Heart right ventricle (tissue), 16 donors: Measurements from ENCODE around the gene SSTR3. TPM values are rescaled to one million over a fixed set of nuclear protein-coding genes. Genes with fewer than 3 reads are reported as not detected.

Source experiments
- ATAC-seq, 8 donors: fragments of 200-7000 bp; cut with Tn5 transposase; one replicate each; pipeline ENCODE4 v1.9.1; 2020; ENCODE audit warnings: mild to moderate bottlenecking in 8 of 8, moderate library complexity in 8 of 8, moderate number of reproducible peaks in 1 of 8
- DNase-seq, 2 donors: peaks; one replicate each; pipeline ENCODE4 v3.0.0-alpha.2; 2020
- H3K27ac ChIP-seq, 10 donors: fragments of 200-600 bp; sonication (generic) in 2 of 10; one replicate each; pipeline versions ENCODE4 v1.5.0 to v1.8.0; 2020 to 2022; ENCODE audit warnings: mild to moderate bottlenecking in 3 of 10
- H3K27me3 ChIP-seq, 7 donors: fragments of 200-600 bp; one replicate each; pipeline ENCODE4 v1.8.0; 2021 to 2022; ENCODE audit warnings: mild to moderate bottlenecking in 2 of 7
- H3K36me3 ChIP-seq, 9 donors: fragments of 200-600 bp; sonication (generic) in 1 of 9; one replicate each; pipeline versions ENCODE4 v1.5.0 to v1.8.0; 2020 to 2022; ENCODE audit warnings: mild to moderate bottlenecking in 2 of 9
- H3K4me1 ChIP-seq, 9 donors: fragments of 200-600 bp; sonication (generic) in 1 of 9; one replicate each; pipeline versions ENCODE4 v1.5.0 to v1.8.0; 2020 to 2022; ENCODE audit warnings: mild to moderate bottlenecking in 4 of 9
- H3K4me3 ChIP-seq, 10 donors: fragments of 200-600 bp; sonication (generic) in 2 of 10; one replicate each; pipeline versions ENCODE4 v1.5.0 to v1.8.0; 2020 to 2022; ENCODE audit warnings: mild to moderate bottlenecking in 7 of 10, moderate library complexity in 2 of 10
- H3K9me3 ChIP-seq, 11 donors: fragments of 200-600 bp in 10 of 11; sonication (generic) in 2 of 11; one replicate each; pipeline versions ENCODE4 v1.5.0 to v1.8.0; 2013 to 2022; ENCODE audit warnings: mild to moderate bottlenecking in 2 of 11, control low read depth in 1 of 11, moderate library complexity in 1 of 11
- WGBS, 2 donors: extraction: QIAGEN DNeasy Blood & Tissue Kit; methylation state at CpG; one replicate each; pipeline ENCODE4 v1.1.7; 2013; ENCODE audit warnings: inconsistent platforms in 1 of 2; 5-methylcytosine and 5-hydroxymethylcytosine counted together
- intact Hi-C, 10 donors: fragments of 100-400 bp; cut with DNase I; formaldehyde crosslinking; loops; one replicate each; pipeline versions ENCODE4 v1.11.1 to v1.14.2; 2022
- polyA plus RNA-seq, 2 donors: library from polyadenylated mRNA; stranded (reverse); fragments of 200-250 nt; gene quantifications; one replicate each; pipeline ENCODE4 v1.2.3, GENCODE V29; 2013
- total RNA-seq, 10 donors: library from RNA; stranded (reverse); fragmentation: NEBNext Ultra II Directional in 3 of 10; extraction: Animal tissue kit (Norgen Biotek cat#: 25700) in 3 of 10; gene quantifications; one replicate each; pipeline versions ENCODE4 v1.2.1 to v1.2.4, GENCODE V29; 2021 to 2023
- TF ChIP-seq, protein P1 (sequence below), 9 donors: fragments of 200-600 bp; sonication (generic) in 2 of 9; IDR thresholded peaks; one replicate each; pipeline versions ENCODE4 v1.5.0 to v1.8.0; 2021 to 2022; ENCODE audit warnings: antibody characterized with exemption in 9 of 9, mild to moderate bottlenecking in 5 of 9, moderate library complexity in 1 of 9
- donor health status: Arrhythmogenic right ventricular cardiomyopathy.
- donor health status: ischemic (EF 13 %, LVEDD 7.1; RV severe dilation, severe dysfunction).
- donor health status: healthy with polysubstance abuse.
- donor health status: DM: no; HTN: yes; CAD: no.
- donor health status: DM: no; HTN: no; CAD: no.
- donor health status: ischemic (EF 25% LVEDD 6.9; RV normal size, moderate dysfunction).
- donor health status: ischemic (EF 25% LVEDD 5.7; RV mildly dilated, moderate dysfunction).
- donor health status: healthy.
- donor health status: DM: yes; HTN: yes; CAD: no.
- donor health status: Ischemic cardiomyopathy.
- donor health status: ischemic (EF 35%, LVEDD 5.7; RV mildly dilated, moderate dysfunction).
- donor health status: nonischemic (EF 11% LVEDD 7.7; RV severe dilation, severe dysfunction).
- donor health status: DM: yes; HTN: yes; CAD: no.
- donor health status: PGD.
- donor health status: ischemic (EF 29% LVEDD 5.4; RV normal size, mild dysfunction).
- donor health status: nonischemic (EF 23%, LVEDD 6.1; RV moderate dilation, normal function).

The SSTR3 gene
- total and polyA plus RNA-seq, 12 donors: not detected

DNA sequence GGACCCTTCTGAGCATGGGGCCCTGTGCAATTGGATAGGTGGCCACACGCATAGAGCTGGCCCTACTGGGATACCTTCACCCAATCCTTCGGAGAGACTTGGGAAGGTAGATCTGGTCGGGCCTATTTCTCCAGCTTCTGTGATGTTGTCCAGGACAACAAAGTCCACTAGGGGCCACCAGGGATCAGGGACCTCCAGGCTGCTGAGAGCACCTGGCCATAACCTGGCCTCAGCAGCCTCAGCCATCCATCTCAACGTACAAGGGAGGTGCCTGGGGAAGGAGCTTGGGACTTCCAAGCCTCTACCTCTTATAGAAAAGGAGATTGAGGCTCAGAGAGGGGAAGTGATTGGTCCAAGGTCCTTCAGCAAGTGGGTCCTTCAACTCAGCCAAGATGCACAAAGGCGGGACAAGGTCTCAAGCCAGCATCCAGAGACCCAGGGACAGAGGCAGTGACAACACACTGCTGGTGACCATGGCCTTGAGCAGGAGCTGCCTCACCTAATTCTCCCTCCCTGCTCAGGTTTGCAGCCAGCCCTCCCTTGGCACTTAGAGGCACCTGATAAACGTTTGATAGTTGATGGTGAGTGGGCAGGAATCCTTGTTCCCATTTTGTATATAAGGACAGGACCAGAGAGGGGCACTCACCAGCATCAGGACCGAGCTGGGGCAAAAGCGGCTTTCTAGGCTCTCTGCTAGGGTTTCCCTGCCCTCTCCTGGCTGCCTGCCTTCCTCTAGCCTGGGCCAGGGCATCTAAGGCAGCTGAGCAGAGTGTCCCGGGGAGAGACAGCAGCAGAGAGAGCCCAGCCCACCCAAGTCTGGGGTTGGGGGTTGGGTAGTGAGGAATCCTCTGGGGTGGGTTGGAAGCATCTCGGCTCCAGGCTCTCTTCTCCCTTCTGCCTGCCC, 27.3 kb upstream of the SSTR3 start:
- peaks cover 13 to 97% (median 91%) of the 10 kb centered on the region in 7 donors for H3K27me3 ChIP-seq
- no peak overlapping the region for H3K4me3 ChIP-seq
- peaks cover 0 to 49% (median 0%) of the 10 kb centered on the region in 9 donors for H3K36me3 ChIP-seq
- ATAC-seq (no peak), DNase-seq (no peak)
- intact Hi-C loops: no loop called here
- peaks cover 0 to 90% (median 0%) of the 10 kb centered on the region in 9 donors for H3K4me1 ChIP-seq
- peak overlapping the region in 1 of 10 donors; percentile 90 for H3K27ac ChIP-seq
- WGBS, 2 donors: 64 to 67% methylated on average over 10 of the region's 10 CpGs
- TF ChIP-seq, protein P1, sequence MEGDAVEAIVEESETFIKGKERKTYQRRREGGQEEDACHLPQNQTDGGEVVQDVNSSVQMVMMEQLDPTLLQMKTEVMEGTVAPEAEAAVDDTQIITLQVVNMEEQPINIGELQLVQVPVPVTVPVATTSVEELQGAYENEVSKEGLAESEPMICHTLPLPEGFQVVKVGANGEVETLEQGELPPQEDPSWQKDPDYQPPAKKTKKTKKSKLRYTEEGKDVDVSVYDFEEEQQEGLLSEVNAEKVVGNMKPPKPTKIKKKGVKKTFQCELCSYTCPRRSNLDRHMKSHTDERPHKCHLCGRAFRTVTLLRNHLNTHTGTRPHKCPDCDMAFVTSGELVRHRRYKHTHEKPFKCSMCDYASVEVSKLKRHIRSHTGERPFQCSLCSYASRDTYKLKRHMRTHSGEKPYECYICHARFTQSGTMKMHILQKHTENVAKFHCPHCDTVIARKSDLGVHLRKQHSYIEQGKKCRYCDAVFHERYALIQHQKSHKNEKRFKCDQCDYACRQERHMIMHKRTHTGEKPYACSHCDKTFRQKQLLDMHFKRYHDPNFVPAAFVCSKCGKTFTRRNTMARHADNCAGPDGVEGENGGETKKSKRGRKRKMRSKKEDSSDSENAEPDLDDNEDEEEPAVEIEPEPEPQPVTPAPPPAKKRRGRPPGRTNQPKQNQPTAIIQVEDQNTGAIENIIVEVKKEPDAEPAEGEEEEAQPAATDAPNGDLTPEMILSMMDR (IDR thresholded peaks at IDR 0.05): no peak
- H3K9me3 ChIP-seq: no peaks in the 10 kb centered on the region

DNA sequence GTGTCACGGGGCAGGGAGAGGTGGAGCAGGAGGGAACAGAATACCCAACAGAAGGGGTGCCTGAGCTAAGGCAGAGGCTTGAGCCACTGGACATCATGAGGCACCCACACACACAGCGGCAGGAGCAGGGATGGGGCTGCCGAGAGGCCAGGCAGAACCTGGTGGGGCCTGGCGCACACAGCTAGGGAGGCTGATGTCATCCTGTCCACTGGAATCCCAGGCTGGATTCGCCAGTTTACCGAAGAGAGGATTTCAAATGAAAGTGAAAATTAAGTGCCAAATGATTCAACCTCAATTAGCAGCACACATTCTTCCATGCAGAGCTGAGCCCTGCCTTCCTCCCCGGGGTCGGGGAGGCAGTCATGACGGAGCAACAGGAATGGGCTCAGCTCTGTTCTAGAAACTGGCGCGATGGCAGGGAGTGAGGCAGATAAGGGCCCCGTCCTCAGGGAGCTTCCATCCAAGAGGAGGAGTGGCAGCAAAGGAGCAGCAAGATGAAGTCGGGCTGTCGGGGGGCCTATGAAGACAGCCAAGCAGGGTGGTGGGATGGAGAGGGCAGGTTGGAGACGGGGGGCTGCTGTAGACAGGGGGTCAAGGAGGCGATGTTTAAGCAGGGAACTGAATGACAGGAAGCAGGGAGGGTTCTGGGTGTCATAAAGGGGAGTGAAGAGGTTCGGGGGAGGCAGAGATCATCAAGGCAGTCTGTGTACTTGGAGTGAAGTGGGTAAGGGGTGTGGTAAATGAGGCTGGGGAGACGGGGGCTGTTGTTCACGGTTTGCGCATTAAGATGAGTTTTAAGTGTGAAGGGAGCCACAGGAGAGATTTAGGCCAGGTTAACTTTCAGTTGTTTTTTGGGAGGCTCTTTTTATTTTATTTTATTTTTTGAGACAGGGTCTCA, 25.3 kb upstream of the SSTR3 start:
- peaks cover 0 to 63% (median 0%) of the 10 kb centered on the region in 9 donors for H3K36me3 ChIP-seq
- H3K4me1 ChIP-seq: peaks cover 0 to 89% (median 0%) of the 10 kb centered on the region in 9 donors
- peak overlapping the region in 1 of 10 donors; percentile 7 for H3K4me3 ChIP-seq
- TF ChIP-seq, protein P1 (IDR thresholded peaks at IDR 0.05): no peak
- peak overlapping the region in 1 of 10 donors; percentile 71 for H3K27ac ChIP-seq
- no peak for DNase-seq
- no peaks in the 10 kb centered on the region for H3K9me3 ChIP-seq
- peak in 1 of 8 donors; percentile 10 for ATAC-seq
- 50 to 60% methylated on average over 20 of the region's 20 CpGs for WGBS, 2 donors
- intact Hi-C loops: no loop called here
- peaks cover 7 to 96% (median 86%) of the 10 kb centered on the region in 7 donors for H3K27me3 ChIP-seq

DNA sequence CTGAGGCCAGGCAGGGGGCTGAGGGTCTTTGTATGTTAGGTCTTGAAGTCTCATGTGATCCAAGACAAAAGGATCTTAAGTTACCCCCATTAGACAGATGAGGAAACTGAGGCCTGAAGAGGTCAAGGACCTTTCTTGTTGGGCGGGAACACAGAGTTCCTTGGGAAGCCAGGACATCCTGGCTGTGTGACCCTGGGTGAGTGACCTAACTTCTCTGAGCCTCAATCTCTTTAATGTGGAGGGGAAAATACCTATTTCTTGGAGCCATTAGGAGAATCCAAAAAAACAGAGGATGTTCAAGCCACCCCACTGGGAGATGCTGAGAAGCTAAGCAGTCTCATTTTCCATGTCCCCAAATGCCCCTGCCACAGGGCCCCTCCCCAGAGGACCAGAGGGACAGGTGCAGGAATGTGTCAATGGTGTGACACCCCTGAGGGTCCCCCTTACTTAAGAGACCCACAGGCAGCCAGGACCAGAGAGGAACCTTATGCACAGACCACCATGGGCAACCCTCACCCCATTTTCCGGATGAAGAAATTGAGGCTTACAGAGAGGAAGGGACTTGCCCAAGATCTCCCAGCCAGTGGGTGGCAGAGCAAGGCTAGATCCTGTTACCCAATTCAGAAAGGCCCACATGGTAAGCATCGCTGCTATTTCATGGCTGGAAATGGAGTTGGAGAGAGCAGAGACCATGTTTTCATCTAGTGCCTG, 23.8 kb upstream of the SSTR3 start:
- Histone ChIP-seq H3K36me3 (peaks cover 0 to 75% (median 0%) of the 10 kb centered on the region in 9 donors), H3K9me3 (no peaks in the 10 kb centered on the region), H3K27ac (peak overlapping the region in 1 of 10 donors; percentile 71), H3K27me3 (peaks cover 0 to 95% (median 81%) of the 10 kb centered on the region in 7 donors), H3K4me1 (peaks cover 0 to 91% (median 0%) of the 10 kb centered on the region in 9 donors), H3K4me3 (no peak overlapping the region)
- DNase-seq (no peak), ATAC-seq (no peak)
- intact Hi-C loops: no loop called here
- 93% methylated on average over 3 of the region's 3 CpGs for WGBS, 2 donors
- TF ChIP-seq, protein P1 (IDR thresholded peaks at IDR 0.05): no peak
